Stomach (tissue), 9 donors: ENCODE data around the gene RMC1. TPM values are rescaled to one million over a fixed set of nuclear protein-coding genes. Genes with fewer than 3 reads are reported as not detected.

ENCODE experiments used
- DNase-seq, 2 donors: peaks; one replicate each; pipeline versions ENCODE4 v3.0.0 to v3.0.0-alpha.2; 2013 to 2019
- H3K27ac ChIP-seq, 5 donors: fragments of 200-600 bp in 4 of 5; sonication (generic) in 4 of 5; one replicate each; pipeline ENCODE4 v1.5.1; 2013 to 2019; ENCODE audit warnings: mild to moderate bottlenecking in 1 of 5, moderate library complexity in 1 of 5
- H3K27me3 ChIP-seq, 3 donors: fragments of 200-600 bp; sonication (generic); one replicate each; pipeline ENCODE4 v1.5.1; 2017 to 2019; ENCODE audit warnings: mixed run types in 1 of 3
- H3K36me3 ChIP-seq, 4 donors: fragments of 200-600 bp; sonication (generic); 1 replicate in 3 of 4; 2 replicates in 1 of 4; pipeline ENCODE4 v1.5.1; 2016 to 2019
- H3K4me1 ChIP-seq, 4 donors: fragments of 200-600 bp; sonication (generic); one replicate each; pipeline ENCODE4 v1.5.1; 2016 to 2019
- H3K4me3 ChIP-seq, 4 donors: fragments of 200-600 bp; sonication (generic) in 3 of 4; one replicate each; pipeline ENCODE4 v1.5.1; 2016 to 2019; ENCODE audit warnings: mild to moderate bottlenecking in 1 of 4
- H3K9me3 ChIP-seq, 4 donors: fragments of 200-600 bp; sonication (generic); one replicate each; pipeline ENCODE4 v1.5.1; 2016 to 2019
- CTCF ChIP-seq, 7 experiments: fragments of 450-650 bp in 4 of 7; fragments of 200-600 bp in 3 of 7; sonication (generic) in 3 of 7; IDR thresholded peaks; one replicate each; pipeline ENCODE4 v1.5.1; 2016 to 2019; ENCODE audit warnings: antibody characterized with exemption in 7 of 7, control low read depth in 2 of 7, mild to moderate bottlenecking in 1 of 7
- EP300 ChIP-seq: sonication (generic); formaldehyde crosslinking; IDR thresholded peaks from one replicate; pipeline ENCODE4 v1.6.1; 2017; ENCODE audit warnings: antibody characterized with exemption
- POLR2A ChIP-seq, 4 donors: fragments of 450-650 bp; IDR thresholded peaks; one replicate each; pipeline ENCODE4 v1.6.1; 2016; ENCODE audit warnings: antibody characterized with exemption in 4 of 4, control low read depth in 2 of 4, mild to moderate bottlenecking in 1 of 4, moderate library complexity in 1 of 4
- POLR2AphosphoS5 ChIP-seq, 3 donors: sonication (generic); formaldehyde crosslinking; IDR thresholded peaks; one replicate each; pipeline ENCODE4 v1.6.1; 2016; ENCODE audit warnings: antibody characterized with exemption in 3 of 3
- WGBS, 5 donors: extraction: QIAGEN DNeasy Blood & Tissue Kit in 3 of 5; methylation state at CpG; one replicate each; pipeline versions ENCODE4 v1.1.5 to v1.1.7; 2013 to 2018; 5-methylcytosine and 5-hydroxymethylcytosine counted together
- intact Hi-C: fragments of 100-400 bp; cut with DNase I; formaldehyde crosslinking; loops from one replicate; pipeline ENCODE4 v1.15.1; 2023; ENCODE audit warnings: low total_unique reads
- polyA plus RNA-seq, 3 donors: library from polyadenylated mRNA; stranded (reverse); fragments of 200-250 nt; gene quantifications; one replicate each; pipeline ENCODE4 v1.2.3, GENCODE V29; 2013
- total RNA-seq, 5 donors: library from RNA; depleted of rRNA; stranded (reverse); fragments of >200 nt; gene quantifications; one replicate each; pipeline versions ENCODE4 v1.1.0 to v1.2.3, GENCODE V29; 2014 to 2016
- donor health status: healthy with polysubstance abuse.
- donor health status: Bipolar disorder and iron deficiency.
- donor health status: healthy.

Gene RMC1
- total and polyA plus RNA-seq, 8 donors: 0.87 to 41.2 (median 31.6) TPM

GRCh38 chr18:23539911-23540525, 36.7 kb downstream of the RMC1 start:
- Histone ChIP-seq H3K4me3 (no peak overlapping the region), H3K36me3 (peaks cover 87 to 100% (median 100%) of the 10 kb centered on the region in 4 donors), H3K9me3 (no peaks in the 10 kb centered on the region), H3K4me1 (peaks cover 0 to 6% (median under 1%) of the 10 kb centered on the region in 4 donors), H3K27ac (peak overlapping the region in 1 of 5 donors; percentile 49), H3K27me3 (no peaks in the 10 kb centered on the region)
- 84 to 90% (median 87%) methylated on average over 9 of the region's 9 CpGs for whole genome bisulfite sequencing, 5 donors
- intact Hi-C loops: no loop called here
- no peak for DNase-seq
- TF ChIP-seq EP300: no peak
- TF ChIP-seq CTCF (IDR thresholded peaks at IDR 0.05): no peak
- no peak for TF ChIP-seq POLR2AphosphoS5 (IDR thresholded peaks at IDR 0.05)
- no peak for TF ChIP-seq POLR2A (IDR thresholded peaks at IDR 0.05)

GRCh38 chr18:23540867-23541266, 37.6 kb downstream of the RMC1 start:
- no peaks in the 10 kb centered on the region for H3K27me3 ChIP-seq
- H3K36me3 ChIP-seq: peaks cover 83 to 100% (median 100%) of the 10 kb centered on the region in 4 donors
- H3K4me3 ChIP-seq: no peak overlapping the region
- intact Hi-C loops: no loop called here
- H3K4me1 ChIP-seq: peaks cover 0 to 6% (median 5%) of the 10 kb centered on the region in 4 donors
- WGBS, 5 donors: 54 to 85% (median 77%) methylated on average over 5 of the region's 5 CpGs
- TF ChIP-seq CTCF (IDR thresholded peaks at IDR 0.05) (no peak), POLR2AphosphoS5 (IDR thresholded peaks at IDR 0.05) (no peak), POLR2A (IDR thresholded peaks at IDR 0.05) (no peak), EP300 (no peak)
- peak in 1 of 2 donors; percentile 26 for DNase-seq
- H3K27ac ChIP-seq: peak overlapping the region in 1 of 5 donors; percentile 49
- no peaks in the 10 kb centered on the region for H3K9me3 ChIP-seq

- Histone ChIP-seq H3K4me3 (no peak overlapping the region), H3K27ac (no peak overlapping the region), H3K4me1 (peaks cover 0 to 6% (median 5%) of the 10 kb centered on the region in 4 donors), H3K36me3 (peaks cover 76 to 98% (median 97%) of the 10 kb centered on the region in 4 donors), H3K27me3 (no peaks in the 10 kb centered on the region), H3K9me3 (no peaks in the 10 kb centered on the region)
- intact Hi-C loops: no loop called here
- no peak for DNase-seq
- 81 to 92% (median 87%) methylated on average over 6 to 9 of the region's 9 CpGs for WGBS, 5 donors
- TF ChIP-seq POLR2A (IDR thresholded peaks at IDR 0.05): no peak
- TF ChIP-seq POLR2AphosphoS5 (IDR thresholded peaks at IDR 0.05): no peak
- TF ChIP-seq CTCF (IDR thresholded peaks at IDR 0.05): no peak
Measured at GRCh38 chr18:23541349-23542093, 38.2 kb downstream of the RMC1 start.

GRCh38 chr18:23542461-23542860, 39.1 kb downstream of the RMC1 start:
- 79 to 98% (median 93%) methylated on average over 2 of the region's 2 CpGs for WGBS, 5 donors

More at GRCh38 chr18:23542461-23542860, 39.1 kb downstream of the RMC1 start:
- no peak for TF ChIP-seq POLR2AphosphoS5 (IDR thresholded peaks at IDR 0.05)
- H3K36me3 ChIP-seq: peaks cover 73 to 98% (median 97%) of the 10 kb centered on the region in 4 donors
- no peaks in the 10 kb centered on the region for H3K9me3 ChIP-seq
- peaks cover 0 to 6% (median 5%) of the 10 kb centered on the region in 4 donors for H3K4me1 ChIP-seq
- no peaks in the 10 kb centered on the region for H3K27me3 ChIP-seq
- H3K4me3 ChIP-seq: no peak overlapping the region
- no peak overlapping the region for H3K27ac ChIP-seq
- intact Hi-C loops: no loop called here
- DNase-seq: no peak
